ENCODE results near the gene TRIM36. TPM values are rescaled to one million over a fixed set of nuclear protein-coding genes. Genes with fewer than 3 reads are reported as not detected.

Gene TRIM36
- polyA plus RNA-seq, 2 donors: 0.20 to 0.37 TPM

- Histone ChIP-seq H3K9me3 (ENCODE audit: control insufficient read depth in 2 of 2, insufficient read depth in 1 of 2, low read depth in 1 of 2, low read length in 1 of 2) (no peaks in the 10 kb centered on the region), H3K27ac (ENCODE audit: low read depth in 2 of 2, low read length in 1 of 2) (no peak overlapping the region), H3K27me3 (ENCODE audit: control insufficient read depth in 1 of 2, insufficient read depth in 2 of 2, low read length in 2 of 2) (no peaks in the 10 kb centered on the region), H3K36me3 (ENCODE audit: control insufficient read depth in 2 of 2, insufficient read depth in 2 of 2, low read length in 1 of 2) (no peaks in the 10 kb centered on the region), H3K4me3 (ENCODE audit: low read depth in 1 of 2, low read length in 2 of 2) (no peak overlapping the region), H3K4me1 (ENCODE audit: control insufficient read depth in 2 of 2, insufficient read depth in 2 of 2, low read length in 1 of 2) (no peaks in the 10 kb centered on the region)
- WGBS, 2 donors: 58 to 75% methylated on average over 3 of the region's 3 CpGs
Observed at GRCh38 chr5:115087951-115088350, 81.8 kb downstream of the TRIM36 start.

- 23 to 48% methylated on average over 1 of the region's 1 CpG for WGBS, 2 donors
- Histone ChIP-seq H3K4me1 (ENCODE audit: control insufficient read depth in 2 of 2, insufficient read depth in 2 of 2, low read length in 1 of 2) (no peaks in the 10 kb centered on the region), H3K27me3 (ENCODE audit: control insufficient read depth in 1 of 2, insufficient read depth in 2 of 2, low read length in 2 of 2) (no peaks in the 10 kb centered on the region), H3K9me3 (ENCODE audit: control insufficient read depth in 2 of 2, insufficient read depth in 1 of 2, low read depth in 1 of 2, low read length in 1 of 2) (no peaks in the 10 kb centered on the region), H3K36me3 (ENCODE audit: control insufficient read depth in 2 of 2, insufficient read depth in 2 of 2, low read length in 1 of 2) (no peaks in the 10 kb centered on the region), H3K4me3 (ENCODE audit: low read depth in 1 of 2, low read length in 2 of 2) (no peak overlapping the region), H3K27ac (ENCODE audit: low read depth in 2 of 2, low read length in 1 of 2) (no peak overlapping the region)
Observed at GRCh38 chr5:115086473-115086872, 83.2 kb downstream of the TRIM36 start.

- Histone ChIP-seq H3K4me3 (ENCODE audit: low read depth in 1 of 2, low read length in 2 of 2) (no peak overlapping the region), H3K27me3 (ENCODE audit: control insufficient read depth in 1 of 2, insufficient read depth in 2 of 2, low read length in 2 of 2) (no peaks in the 10 kb centered on the region), H3K36me3 (ENCODE audit: control insufficient read depth in 2 of 2, insufficient read depth in 2 of 2, low read length in 1 of 2) (no peaks in the 10 kb centered on the region), H3K4me1 (ENCODE audit: control insufficient read depth in 2 of 2, insufficient read depth in 2 of 2, low read length in 1 of 2) (no peaks in the 10 kb centered on the region), H3K27ac (ENCODE audit: low read depth in 2 of 2, low read length in 1 of 2) (no peak overlapping the region), H3K9me3 (ENCODE audit: control insufficient read depth in 2 of 2, insufficient read depth in 1 of 2, low read depth in 1 of 2, low read length in 1 of 2) (no peaks in the 10 kb centered on the region)
- 55 to 65% methylated on average over 7 of the region's 7 CpGs for WGBS, 2 donors
Observed at GRCh38 chr5:115084246-115084793, 85.4 kb downstream of the TRIM36 start.

- no peaks in the 10 kb centered on the region for H3K4me1 ChIP-seq (ENCODE audit: control insufficient read depth in 2 of 2, insufficient read depth in 2 of 2, low read length in 1 of 2)
- H3K4me3 ChIP-seq (ENCODE audit: low read depth in 1 of 2, low read length in 2 of 2): no peak overlapping the region
- H3K27ac ChIP-seq (ENCODE audit: low read depth in 2 of 2, low read length in 1 of 2): no peak overlapping the region
- H3K36me3 ChIP-seq (ENCODE audit: control insufficient read depth in 2 of 2, insufficient read depth in 2 of 2, low read length in 1 of 2): no peaks in the 10 kb centered on the region
- H3K27me3 ChIP-seq (ENCODE audit: control insufficient read depth in 1 of 2, insufficient read depth in 2 of 2, low read length in 2 of 2): no peaks in the 10 kb centered on the region
- H3K9me3 ChIP-seq (ENCODE audit: control insufficient read depth in 2 of 2, insufficient read depth in 1 of 2, low read depth in 1 of 2, low read length in 1 of 2): no peaks in the 10 kb centered on the region
- 86 to 90% methylated on average over 2 of the region's 2 CpGs for WGBS, 2 donors
Observed at GRCh38 chr5:115079924-115080623, 89.6 kb downstream of the TRIM36 start.

Other genes with a start within 250 kb of the TRIM36 start
- gene PGGT1B, start 93.0 kb upstream of the TRIM36 start, polyA plus RNA-seq: 1 to 10 TPM; 2.0 to 5.9 TPM
- gene CCDC112, start 126.7 kb upstream of the TRIM36 start, polyA plus RNA-seq: 1 to 10 TPM; 3.2 to 3.8 TPM